Gastroesophageal sphincter (tissue), 4 donors: Measurements from ENCODE around the gene KCNK7. TPM values are rescaled to one million over a fixed set of nuclear protein-coding genes. Genes with fewer than 3 reads are reported as not detected.

Experiments used
- ATAC-seq: fragments of 150-250 bp; one replicate; pipeline ENCODE4 v1.9.1; 2016; ENCODE audit warnings: mild to moderate bottlenecking, moderate library complexity
- H3K27ac ChIP-seq, 4 donors: fragments of 200-600 bp; sonication (generic) in 3 of 4; 1 replicate in 3 of 4; 2 replicates in 1 of 4; pipeline ENCODE4 v1.5.1; 2016 to 2019
- H3K27me3 ChIP-seq: fragments of 200-600 bp; sonication (generic); one replicate; pipeline ENCODE4 v1.5.1; 2019
- H3K36me3 ChIP-seq, 2 donors: fragments of 200-600 bp; sonication (generic); one replicate each; pipeline ENCODE4 v1.5.1; 2019; ENCODE audit warnings: control low read depth in 1 of 2
- H3K4me1 ChIP-seq, 3 donors: fragments of 200-600 bp; sonication (generic); 1 replicate in 2 of 3; 2 replicates in 1 of 3; pipeline ENCODE4 v1.5.1; 2016 to 2019; ENCODE audit warnings: control low read depth in 2 of 3
- H3K4me3 ChIP-seq, 2 donors: fragments of 200-600 bp; sonication (generic); one replicate each; pipeline ENCODE4 v1.5.1; 2019; ENCODE audit warnings: mild to moderate bottlenecking in 1 of 2, moderate library complexity in 1 of 2
- H3K9me3 ChIP-seq, 3 donors: fragments of 200-600 bp; sonication (generic); one replicate each; pipeline ENCODE4 v1.5.1; 2017 to 2019; ENCODE audit warnings: control low read depth in 2 of 3
- CTCF ChIP-seq, 4 experiments: fragments of 200-600 bp in 2 of 4; fragments of 450-650 bp in 2 of 4; sonication (generic) in 1 of 4; IDR thresholded peaks; one replicate each; pipeline ENCODE4 v1.5.1; 2017 to 2019; ENCODE audit warnings: antibody characterized with exemption in 4 of 4, mild to moderate bottlenecking in 2 of 4, moderate library complexity in 2 of 4
- EP300 ChIP-seq: sonication (generic); formaldehyde crosslinking; IDR thresholded peaks from one replicate; pipeline ENCODE4 v1.6.1; 2017; ENCODE audit warnings: antibody characterized with exemption, mild to moderate bottlenecking
- POLR2A ChIP-seq, 2 donors: fragments of 450-650 bp; IDR thresholded peaks; one replicate each; pipeline ENCODE4 v1.6.1; 2017; ENCODE audit warnings: antibody characterized with exemption in 2 of 2, mild to moderate bottlenecking in 2 of 2, moderate library complexity in 1 of 2
- POLR2AphosphoS5 ChIP-seq: sonication (generic); formaldehyde crosslinking; IDR thresholded peaks from one replicate; pipeline ENCODE4 v1.6.1; 2017; ENCODE audit warnings: antibody characterized with exemption
- WGBS, 2 donors: methylation state at CpG; one replicate each; pipeline ENCODE4 v1.1.5; 2018; ENCODE audit warnings: low coverage in 1 of 2; 5-methylcytosine and 5-hydroxymethylcytosine counted together
- total RNA-seq, 4 donors: library from RNA; depleted of rRNA; stranded (reverse); fragments of >200 nt; gene quantifications; one replicate each; pipeline ENCODE4 v1.1.0, GENCODE V29; 2016

Gene KCNK7
- total RNA-seq, 4 donors from 2014 or later, result 0.40 to 1.5 (median 0.93) TPM; not detected in 1

DNA sequence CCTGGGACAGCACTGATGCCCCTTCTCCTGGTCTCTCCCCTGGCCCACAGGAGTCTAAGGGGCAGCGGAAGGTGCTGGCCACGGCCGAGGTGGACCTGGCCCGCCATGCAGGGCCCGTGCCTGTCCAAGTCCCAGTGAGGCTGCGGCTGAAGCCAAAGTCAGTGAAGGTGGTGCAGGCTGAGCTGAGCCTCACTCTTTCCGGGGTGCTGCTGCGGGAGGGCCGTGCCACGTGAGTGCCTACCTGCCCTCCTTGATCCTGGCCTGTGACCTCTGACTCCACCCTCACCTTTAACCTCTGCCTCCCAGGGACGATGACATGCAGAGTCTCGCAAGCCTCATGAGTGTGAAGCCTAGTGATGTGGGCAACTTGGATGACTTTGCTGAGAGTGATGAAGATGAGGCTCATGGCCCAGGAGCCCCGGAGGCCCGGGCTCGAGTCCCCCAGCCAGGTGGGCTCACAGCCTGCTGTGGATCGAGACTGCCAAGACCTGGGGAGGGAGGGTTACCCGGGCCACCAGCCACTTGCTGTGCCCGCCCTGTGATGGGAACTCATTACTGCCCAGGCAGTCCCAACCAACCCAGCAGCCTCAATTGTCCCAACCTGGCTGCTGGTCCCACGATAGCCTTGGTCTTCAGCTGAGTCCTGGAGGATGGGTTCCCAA lies 15.4 kb downstream of the KCNK7 start:
- TF ChIP-seq POLR2AphosphoS5 (no peak), EP300 (no peak), POLR2A (IDR thresholded peaks at IDR 0.05) (no peak), CTCF (IDR thresholded peaks at IDR 0.05) (no peak)
- Histone ChIP-seq H3K4me3 (no peak overlapping the region), H3K9me3 (no peaks in the 10 kb centered on the region), H3K27me3 (no peaks in the 10 kb centered on the region), H3K4me1 (peaks cover 0 to 89% (median 23%) of the 10 kb centered on the region in 3 donors), H3K36me3 (peaks cover 0 to 71% of the 10 kb centered on the region in 2 donors), H3K27ac (peak overlapping the region in 3 of 4 donors; percentile 52 to 98 (median 80))
- 100% methylated on average over 1 of the region's 19 CpGs; no CpG with 5 or more reads in 1 of the 2 donors for WGBS, 2 donors
- no peak for ATAC-seq

- WGBS, 2 donors, result 79 to 93% methylated on average over 3 of the region's 4 CpGs
- ATAC-seq, result no peak
- H3K9me3 ChIP-seq, result no peaks in the 10 kb centered on the region
- H3K36me3 ChIP-seq, result peaks cover 0 to 63% of the 10 kb centered on the region in 2 donors
- TF ChIP-seq POLR2AphosphoS5 (no peak), CTCF (IDR thresholded peaks at IDR 0.05) (no peak), EP300 (no peak), POLR2A (IDR thresholded peaks at IDR 0.05) (no peak)
- peak overlapping the region in 3 of 4 donors; percentile 98 to 99 (median 98) for H3K27ac ChIP-seq
- peaks cover 0 to 89% (median 28%) of the 10 kb centered on the region in 3 donors for H3K4me1 ChIP-seq
- H3K4me3 ChIP-seq, result no peak overlapping the region
- no peaks in the 10 kb centered on the region for H3K27me3 ChIP-seq
These were observed 16.3 kb downstream of the KCNK7 start for GRCh38 chr11:65579291-65579690.

- no peak overlapping the region for H3K4me3 ChIP-seq
- no peak for ATAC-seq
- no peak for TF ChIP-seq POLR2AphosphoS5
- peaks cover 0 to 89% (median 31%) of the 10 kb centered on the region in 3 donors for H3K4me1 ChIP-seq
- H3K27me3 ChIP-seq, result no peaks in the 10 kb centered on the region
- 12 to 44% methylated on average over 3 of the region's 3 CpGs for WGBS, 2 donors
- peak overlapping the region in 3 of 4 donors; percentile 98 to 99 (median 98) for H3K27ac ChIP-seq
- H3K36me3 ChIP-seq, result peaks cover 0 to 57% of the 10 kb centered on the region in 2 donors
- no peaks in the 10 kb centered on the region for H3K9me3 ChIP-seq
These were observed 16.9 kb downstream of the KCNK7 start for GRCh38 chr11:65578667-65579066.

GRCh38 chr11:65578134-65578533 lies 17.5 kb downstream of the KCNK7 start:
- no peak for ATAC-seq
- WGBS, 2 donors, result 47 to 71% methylated on average over 3 to 5 of the region's 7 CpGs
- TF ChIP-seq CTCF (IDR thresholded peaks at IDR 0.05), result no peak
- no peaks in the 10 kb centered on the region for H3K27me3 ChIP-seq
- peaks cover 0 to 52% of the 10 kb centered on the region in 2 donors for H3K36me3 ChIP-seq
- peak overlapping the region; percentile 96 to 99 (median 98) for H3K27ac ChIP-seq
- H3K4me1 ChIP-seq, result peaks cover 0 to 89% (median 36%) of the 10 kb centered on the region in 3 donors
- peak overlapping the region; percentile 78 to 96 for H3K4me3 ChIP-seq
- no peaks in the 10 kb centered on the region for H3K9me3 ChIP-seq

- ATAC-seq, result no peak
- peak overlapping the region; percentile 96 to 99 (median 98) for H3K27ac ChIP-seq
- WGBS, 2 donors, result 0% methylated on average over 2 of the region's 8 CpGs; no CpG with 5 or more reads in 1 of the 2 donors
- no peaks in the 10 kb centered on the region for H3K27me3 ChIP-seq
- H3K4me3 ChIP-seq, result peak overlapping the region; percentile 78 to 96
- peaks cover 0 to 92% (median 38%) of the 10 kb centered on the region in 3 donors for H3K4me1 ChIP-seq
- TF ChIP-seq CTCF (IDR thresholded peaks at IDR 0.05), result no peak
- no peak for TF ChIP-seq POLR2A (IDR thresholded peaks at IDR 0.05)
- no peak for TF ChIP-seq POLR2AphosphoS5
- H3K36me3 ChIP-seq, result peaks cover 0 to 48% of the 10 kb centered on the region in 2 donors
- no peaks in the 10 kb centered on the region for H3K9me3 ChIP-seq
These were observed 17.9 kb downstream of the KCNK7 start for GRCh38 chr11:65577756-65578109.
